H54 (cell line): Measurements from ENCODE around the gene SIDT2.
A peak's percentile ranks its signal among the peaks of the same experiment; 100 is the strongest.
"Not testable (repeated sequence)": the region's sequence is repeated elsewhere in the genome, so short reads cannot be mapped to it uniquely, and the experiment has no call there.

Source experiments
- DNase-seq: peaks from one replicate; pipeline ENCODE4 v3.0.0; 2011; ENCODE audit warnings: low spot score, mixed read lengths; ENCODE audit not compliant: insufficient read length
- FAIRE-seq: peaks from 3 replicates; lab custom pipeline; 2011; peaks lifted over from hg19 to GRCh38; lab: Jason Lieb, UNC
- POLR2A ChIP-seq: IDR thresholded peaks from 2 replicates; pipeline ENCODE4 v1.6.1; 2011; ENCODE audit warnings: low read depth, mild to moderate bottlenecking, low read length

Gene SIDT2

GRCh38 chr11:117178210-117179034, at the start of gene SIDT2:
Gene SIDT2 (plus strand): TSS chr11:117178743. CDS start chr11:117179264, 521 bp downstream.
- TF ChIP-seq POLR2A: peak; percentile 54; the same call in 1 of the 2 replicates
- peak; percentile 50 for FAIRE-seq
- DNase-seq: peak; percentile 68

- not testable (repeated sequence) for DNase-seq, FAIRE-seq
Measured at GRCh38 chr11:117130396-117130795, 48.1 kb upstream of the SIDT2 start.

- TF ChIP-seq POLR2A: no peak
- DNase-seq (no peak), FAIRE-seq (no peak)
Measured at GRCh38 chr11:117130879-117131278, 47.7 kb upstream of the SIDT2 start.

DNA sequence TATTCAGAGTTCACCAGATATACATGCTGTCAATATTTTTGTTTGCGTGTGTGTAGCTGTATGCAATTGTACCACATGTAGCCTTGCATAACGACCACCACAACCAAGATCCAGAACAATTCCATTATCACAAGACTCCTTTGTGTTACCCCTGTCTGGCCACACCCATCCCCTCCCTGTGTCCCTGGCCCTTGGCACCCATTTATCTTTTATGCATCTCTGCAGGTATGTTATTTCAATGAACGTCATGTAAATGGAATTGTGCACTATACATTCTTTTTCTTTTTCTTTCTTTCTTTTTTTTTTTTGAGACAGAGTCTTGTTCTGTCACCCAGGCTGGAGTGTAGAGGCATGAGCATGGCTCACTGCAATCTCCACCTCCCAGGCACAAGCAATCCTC, 44.1 kb upstream of the SIDT2 start:
- FAIRE-seq (no peak), DNase-seq (no peak)

GRCh38 chr11:117134979-117135378, 43.6 kb upstream of the SIDT2 start:
- DNase-seq, FAIRE-seq: not testable (repeated sequence)

More for the DNA sequence above, 44.1 kb upstream of the SIDT2 start:
- no peak for TF ChIP-seq POLR2A

DNA sequence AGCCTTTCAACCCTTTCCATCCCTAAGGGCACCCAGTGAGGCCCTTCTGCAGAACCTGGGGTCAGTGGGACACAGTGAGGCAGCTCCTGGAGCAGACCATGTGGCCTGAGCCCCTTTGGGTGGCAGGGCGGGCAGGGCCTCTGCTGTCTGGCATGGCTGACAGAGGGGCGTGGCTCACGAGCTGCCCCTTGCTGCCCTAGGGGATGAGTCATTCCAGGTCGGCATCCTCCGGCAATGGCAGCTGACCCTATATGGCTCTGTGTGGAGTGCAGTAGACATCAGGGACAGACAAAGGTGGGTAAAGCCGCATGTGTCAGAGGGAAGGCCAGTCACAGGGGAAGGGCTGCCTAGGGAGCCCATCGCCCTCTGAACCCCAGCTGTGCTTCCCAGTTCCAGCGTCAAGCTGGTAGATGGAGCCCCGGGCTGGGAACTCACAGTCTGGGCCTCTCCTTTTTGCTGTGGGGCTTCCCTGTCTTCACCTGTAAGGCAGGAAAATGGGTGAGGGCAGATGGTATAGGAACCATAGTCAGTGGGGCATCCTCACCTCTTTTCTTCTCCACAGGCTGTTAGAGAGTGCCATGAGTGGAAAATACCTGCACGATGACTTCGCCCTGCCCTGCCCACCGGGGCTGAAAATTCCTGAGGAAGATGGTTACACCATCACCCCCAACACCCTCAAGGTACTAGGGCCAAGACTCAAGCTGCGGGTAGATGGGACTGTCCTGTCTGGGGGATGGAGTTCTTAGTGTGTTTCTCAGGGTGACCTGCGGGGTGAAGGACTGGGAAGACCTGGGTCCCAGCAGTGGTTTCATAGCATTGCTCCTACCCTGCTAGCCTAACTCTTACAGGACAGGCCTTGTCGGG, 41.1 kb upstream of the SIDT2 start:
- peak; percentile 78 for FAIRE-seq
- DNase-seq: not testable (repeated sequence)

GRCh38 chr11:117143390-117143789, 35.2 kb upstream of the SIDT2 start:
- TF ChIP-seq POLR2A: no peak
- DNase-seq (peak; percentile 19), FAIRE-seq (no peak)

- peak; percentile 61 for TF ChIP-seq POLR2A
- peak; percentile 87 for DNase-seq
- no peak for FAIRE-seq
Measured at GRCh38 chr11:117143871-117144476, 34.6 kb upstream of the SIDT2 start, which contains the start of gene PAFAH1B2. Gene PAFAH1B2 (plus strand): TSS chr11:117144287. CDS start chr11:117152448, 8,161 bp downstream.

- TF ChIP-seq POLR2A: no peak
- DNase-seq (peak; percentile 33), FAIRE-seq (no peak)
Measured at GRCh38 chr11:117144477-117145392, 33.8 kb upstream of the SIDT2 start.

GRCh38 chr11:117145393-117145761, 33.2 kb upstream of the SIDT2 start:
- FAIRE-seq (no peak), DNase-seq (peak; percentile 25)
- no peak for TF ChIP-seq POLR2A

- FAIRE-seq (no peak), DNase-seq (no peak)
- TF ChIP-seq POLR2A: no peak
Measured at GRCh38 chr11:117146521-117146920, 32.0 kb upstream of the SIDT2 start.

- DNase-seq: no peak
- TF ChIP-seq POLR2A: no peak
- no peak for FAIRE-seq
Measured at GRCh38 chr11:117152066-117152465, 26.5 kb upstream of the SIDT2 start.

- TF ChIP-seq POLR2A: no peak
- FAIRE-seq (no peak), DNase-seq (no peak)
Measured at GRCh38 chr11:117154468-117154867, 24.1 kb upstream of the SIDT2 start.

DNA sequence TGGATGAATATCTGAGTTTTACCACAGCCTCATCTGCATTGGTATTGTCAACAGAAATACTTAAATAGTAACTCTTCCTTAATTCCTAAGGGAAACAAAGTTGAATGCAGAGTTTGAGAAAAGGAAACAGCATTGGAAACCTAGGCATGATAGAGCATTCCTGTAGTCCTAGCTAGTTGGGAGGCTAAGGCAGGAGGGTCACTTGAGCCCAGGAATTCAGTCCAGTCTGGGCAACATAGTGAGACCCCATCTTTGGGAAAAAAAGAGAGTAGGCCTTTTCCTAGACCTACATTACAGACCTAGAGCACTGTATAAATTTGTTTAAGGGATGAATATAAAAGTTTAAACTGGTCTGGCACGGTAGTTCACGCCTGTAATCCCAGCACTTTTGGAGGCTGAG, 21.0 kb upstream of the SIDT2 start:
- DNase-seq (no peak), FAIRE-seq (no peak)
- no peak for TF ChIP-seq POLR2A
